PC-3 (cell line): Measurements from ENCODE around the gene KRTAP12-4. TPM values are rescaled to one million over a fixed set of nuclear protein-coding genes. Genes with fewer than 3 reads are reported as not detected.

ENCODE experiments used
- ATAC-seq: fragments of 200-7000 bp; cut with Tn5 transposase; 2 replicates; pipeline ENCODE4 v1.9.1; 2020; ENCODE audit warnings: mild to moderate bottlenecking, moderate library complexity
- BruUV-seq: library from RNA; stranded (reverse); fragments of 400-500 nt; replicated peaks from 2 replicates; lab custom pipeline; 2021; lab: Mats Ljungman, UMichigan
- CTCF ChIA-PET: fragments of 300-600 bp; sonication (Branson Sonifier 250); formaldehyde crosslinking; loops from one replicate; lab custom pipeline; 2022; ENCODE audit warnings: antibody characterized with exemption; lab: Charles Lee
- POLR2A ChIA-PET: fragments of 300-600 bp; sonication (Branson Sonifier 250); formaldehyde crosslinking; loops from one replicate; lab custom pipeline; 2022; ENCODE audit warnings: antibody characterized with exemption; ENCODE audit not compliant: unreplicated experiment; lab: Charles Lee
- DNase-seq: peaks from one replicate; pipeline ENCODE4 v3.0.0-alpha.2; 2015
- H2AFZ ChIP-seq: fragments of 300-600 bp; sonication (generic); 2 replicates; pipeline ENCODE4 v1.6.0; 2016; ENCODE audit warnings: antibody characterized with exemption, low read length
- H3F3A ChIP-seq: fragments of 300-600 bp; sonication (generic); one replicate; pipeline ENCODE4 v1.6.0; 2017; ENCODE audit warnings: antibody characterized with exemption, low read length, control low read depth, mild to moderate bottlenecking; ENCODE audit not compliant: unreplicated experiment
- H3K27ac ChIP-seq: fragments of 300-600 bp; sonication (generic); 2 replicates; pipeline ENCODE4 v1.5.1; 2016; ENCODE audit warnings: mild to moderate bottlenecking, low read length
- H3K27me3 ChIP-seq: fragments of 300-600 bp; sonication (generic); 2 replicates; pipeline ENCODE4 v1.6.1; 2016; ENCODE audit warnings: low read length, mixed read lengths
- H3K36me3 ChIP-seq: fragments of 300-600 bp; sonication (generic); 2 replicates; pipeline ENCODE4 v1.6.1; 2016; ENCODE audit warnings: low read depth, mixed run types, low read length, mixed read lengths
- H3K4me1 ChIP-seq: fragments of 300-600 bp; sonication (generic); 2 replicates; pipeline ENCODE4 v1.5.1; 2016; ENCODE audit warnings: low read length; ENCODE audit not compliant: insufficient read depth
- H3K4me2 ChIP-seq: fragments of 300-600 bp; sonication (generic); 2 replicates; pipeline ENCODE4 v1.6.0; 2016; ENCODE audit warnings: low read length
- H3K4me3 ChIP-seq: fragments of 300-600 bp; sonication (generic); 2 replicates; pipeline ENCODE4 v1.5.1; 2016; ENCODE audit warnings: mild to moderate bottlenecking, low read length, mixed read lengths
- H3K79me2 ChIP-seq: fragments of 300-600 bp; sonication (generic); 2 replicates; pipeline ENCODE4 v1.6.1; 2017; ENCODE audit warnings: low read length, mixed read lengths
- H3K9ac ChIP-seq: fragments of 300-600 bp; sonication (generic); 2 replicates; pipeline ENCODE4 v1.6.0; 2016; ENCODE audit warnings: mild to moderate bottlenecking, low read length
- H3K9me2 ChIP-seq: fragments of 300-600 bp; sonication (generic); replicated peaks from 2 replicates; pipeline ENCODE4 v1.6.1; 2016; ENCODE audit warnings: mixed run types, low read length, mixed read lengths
- H3K9me3 ChIP-seq: fragments of 300-600 bp; sonication (generic); 2 replicates; pipeline ENCODE4 v1.6.1; 2016; ENCODE audit warnings: low read length, mixed read lengths
- H4K20me1 ChIP-seq: fragments of 300-600 bp; sonication (generic); 2 replicates; pipeline ENCODE4 v1.6.1; 2016; ENCODE audit warnings: low read length, mixed read lengths
- CTCF ChIP-seq: fragments of 300-600 bp; sonication (generic); conservative IDR thresholded peaks from 2 replicates; pipeline ENCODE4 v1.5.1; 2017; ENCODE audit warnings: antibody characterized with exemption, low read depth, mild to moderate bottlenecking, low read length
- EZH2 ChIP-seq: fragments of 300-600 bp; sonication (generic); IDR thresholded peaks from one replicate; pipeline ENCODE4 v1.6.1; 2017; ENCODE audit warnings: antibody characterized with exemption, mild to moderate bottlenecking, low read length; ENCODE audit not compliant: unreplicated experiment
- EZH2phosphoT487 ChIP-seq: fragments of 300-600 bp; sonication (generic); IDR thresholded peaks from 2 replicates; pipeline ENCODE4 v1.6.1; 2018; ENCODE audit warnings: mild to moderate bottlenecking, antibody characterized with exemption, low read length, borderline replicate concordance
- intact Hi-C: fragments of 100-400 bp; cut with micrococcal nuclease; formaldehyde crosslinking; loops from 2 replicates; pipeline ENCODE4 v1.9.0; 2023
- total RNA-seq: library from RNA; depleted of rRNA; stranded (reverse); fragments of >200 nt; gene quantifications from 2 replicates; pipeline ENCODE4 v1.2.3, GENCODE V29; 2014

KRTAP12-4 gene
- total RNA-seq, 1 experiment from 2014 or later = not detected

- Histone ChIP-seq H3K4me1 (no peaks in the 10 kb centered on the region), H3K9me3 (0 out of 2 replicates have a peak, but pooled peaks cover 5% of the 10 kb centered on the region), H3K9me2 (no peaks in the 10 kb centered on the region), H4K20me1 (no peaks in the 10 kb centered on the region), H3K27ac (no peak within 1 kb of the TSS), H3K9ac (no peak within 1 kb of the TSS), H3K4me3 (no peak within 1 kb of the TSS), H2AFZ (no peak within 1 kb of the TSS), H3K79me2 (no peaks in the 10 kb centered on the region), H3K36me3 (no peaks in the 10 kb centered on the region), H3K4me2 (no peak within 1 kb of the TSS), H3F3A (no peaks in the 10 kb centered on the region), H3K27me3 (no peaks in the 10 kb centered on the region)
- CTCF ChIA-PET = no interaction called here
- POLR2A ChIA-PET = no interaction called here
- intact Hi-C loops = no loop called here
- TF ChIP-seq EZH2phosphoT487 = no peak
- no peak for TF ChIP-seq CTCF
- no peak for TF ChIP-seq EZH2
- no peak for ATAC-seq
- DNase-seq = no peak
- BruUV-seq = no TSS peak
Observed at GRCh38 chr21:44657635-44658540, 3.4 kb upstream of the KRTAP12-4 start, which contains the start of gene KRTAP12-3. TSS of gene KRTAP12-3 (plus strand) at chr21:44657932. CDS start at chr21:44657980, 48 bp downstream.

GRCh38 chr21:44656868-44657267 is 2.4 kb upstream of the KRTAP12-4 start:
- H3K79me2 ChIP-seq = no peaks in the 10 kb centered on the region
- DNase-seq = no peak
- intact Hi-C loops = no loop called here
- 0 out of 2 replicates have a peak, but pooled peaks cover 5% of the 10 kb centered on the region for H3K9me3 ChIP-seq
- H3K9me2 ChIP-seq = no peaks in the 10 kb centered on the region
- no peaks in the 10 kb centered on the region for H3K27me3 ChIP-seq
- ChIA-PET CTCF (no interaction called here), POLR2A (no interaction called here)
- no peaks in the 10 kb centered on the region for H4K20me1 ChIP-seq
- TF ChIP-seq EZH2phosphoT487 (no peak), EZH2 (no peak), CTCF (no peak)
- H2AFZ ChIP-seq = no peak overlapping the region
- no peaks in the 10 kb centered on the region for H3F3A ChIP-seq
- no peak overlapping the region for H3K4me3 ChIP-seq
- H3K9ac ChIP-seq = no peak overlapping the region
- H3K4me1 ChIP-seq = no peaks in the 10 kb centered on the region
- H3K4me2 ChIP-seq = no peak overlapping the region
- H3K36me3 ChIP-seq = no peaks in the 10 kb centered on the region
- no peak for ATAC-seq
- BruUV-seq = no TSS peak
- no peak overlapping the region for H3K27ac ChIP-seq
